ENCODE results near the gene SLC22A1.

DNA sequence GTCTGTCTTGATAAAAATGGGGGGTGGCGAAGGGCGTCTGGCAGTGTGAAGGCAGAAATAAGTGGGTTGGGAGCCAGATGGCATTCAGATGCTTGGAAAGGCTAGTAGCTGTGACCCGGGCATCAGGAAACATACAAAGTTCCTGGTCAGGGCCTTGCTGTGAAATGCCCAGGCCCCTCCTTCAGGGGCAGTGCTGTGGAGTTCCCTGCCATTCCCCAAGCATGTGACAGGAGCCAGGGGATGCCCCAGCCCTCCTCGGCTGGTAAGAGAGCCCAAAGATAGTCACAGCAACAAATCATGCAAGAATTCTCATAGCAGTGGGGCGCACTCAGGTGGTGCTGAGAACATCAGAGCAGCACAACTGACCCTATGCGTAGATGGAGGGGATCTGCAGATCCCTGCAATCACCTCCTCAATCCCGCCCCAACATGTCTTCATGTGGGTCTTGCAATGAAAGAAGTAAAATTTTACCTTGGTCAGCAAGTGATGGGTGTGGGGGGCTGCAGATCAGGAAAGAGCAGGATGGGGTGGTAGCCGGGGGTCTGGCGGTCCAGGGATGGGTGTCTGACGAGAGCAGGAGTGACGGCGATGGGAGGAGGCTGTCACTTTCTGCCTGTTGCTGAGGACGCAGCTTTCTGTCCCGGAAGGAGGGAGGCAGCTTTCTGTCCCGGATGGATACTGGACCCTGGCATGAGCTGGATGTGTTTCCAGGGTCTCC is 39.5 kb downstream of the SLC22A1 start:
- TF ChIP-seq, protein P1, sequence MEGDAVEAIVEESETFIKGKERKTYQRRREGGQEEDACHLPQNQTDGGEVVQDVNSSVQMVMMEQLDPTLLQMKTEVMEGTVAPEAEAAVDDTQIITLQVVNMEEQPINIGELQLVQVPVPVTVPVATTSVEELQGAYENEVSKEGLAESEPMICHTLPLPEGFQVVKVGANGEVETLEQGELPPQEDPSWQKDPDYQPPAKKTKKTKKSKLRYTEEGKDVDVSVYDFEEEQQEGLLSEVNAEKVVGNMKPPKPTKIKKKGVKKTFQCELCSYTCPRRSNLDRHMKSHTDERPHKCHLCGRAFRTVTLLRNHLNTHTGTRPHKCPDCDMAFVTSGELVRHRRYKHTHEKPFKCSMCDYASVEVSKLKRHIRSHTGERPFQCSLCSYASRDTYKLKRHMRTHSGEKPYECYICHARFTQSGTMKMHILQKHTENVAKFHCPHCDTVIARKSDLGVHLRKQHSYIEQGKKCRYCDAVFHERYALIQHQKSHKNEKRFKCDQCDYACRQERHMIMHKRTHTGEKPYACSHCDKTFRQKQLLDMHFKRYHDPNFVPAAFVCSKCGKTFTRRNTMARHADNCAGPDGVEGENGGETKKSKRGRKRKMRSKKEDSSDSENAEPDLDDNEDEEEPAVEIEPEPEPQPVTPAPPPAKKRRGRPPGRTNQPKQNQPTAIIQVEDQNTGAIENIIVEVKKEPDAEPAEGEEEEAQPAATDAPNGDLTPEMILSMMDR (conservative IDR thresholded peaks at IDR 0.05; ENCODE audit: low read depth, low read length): no peak
- TF ChIP-seq POLR2A (IDR thresholded peaks at IDR 0.05; ENCODE audit: low read depth, low read length) (no peak), BHLHE40 (IDR thresholded peaks at IDR 0.05; ENCODE audit: low read depth, low read length) (no peak), RAD21 (IDR thresholded peaks at IDR 0.05; ENCODE audit: low read length) (no peak), MAFK (IDR thresholded peaks at IDR 0.05; ENCODE audit: low read depth, low read length) (no peak), SMC3 (IDR thresholded peaks at IDR 0.05; ENCODE audit: low read depth, low read length) (no peak), RFX5 (IDR thresholded peaks at IDR 0.05; ENCODE audit: low read depth, low read length) (no peak), CEBPB (IDR thresholded peaks at IDR 0.05; ENCODE audit: low read depth, low read length) (no peak), FOS (IDR thresholded peaks at IDR 0.05; ENCODE audit: low read depth, low read length) (no peak), CHD1 (IDR thresholded peaks at IDR 0.05; ENCODE audit: low read depth, low read length) (no peak), RCOR1 (IDR thresholded peaks at IDR 0.05; ENCODE audit: insufficient replicate concordance, low read length) (no peak)
- TF ChIP-seq, protein P2, sequence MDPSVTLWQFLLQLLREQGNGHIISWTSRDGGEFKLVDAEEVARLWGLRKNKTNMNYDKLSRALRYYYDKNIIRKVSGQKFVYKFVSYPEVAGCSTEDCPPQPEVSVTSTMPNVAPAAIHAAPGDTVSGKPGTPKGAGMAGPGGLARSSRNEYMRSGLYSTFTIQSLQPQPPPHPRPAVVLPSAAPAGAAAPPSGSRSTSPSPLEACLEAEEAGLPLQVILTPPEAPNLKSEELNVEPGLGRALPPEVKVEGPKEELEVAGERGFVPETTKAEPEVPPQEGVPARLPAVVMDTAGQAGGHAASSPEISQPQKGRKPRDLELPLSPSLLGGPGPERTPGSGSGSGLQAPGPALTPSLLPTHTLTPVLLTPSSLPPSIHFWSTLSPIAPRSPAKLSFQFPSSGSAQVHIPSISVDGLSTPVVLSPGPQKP (IDR thresholded peaks at IDR 0.05; ENCODE audit: borderline replicate concordance, low read depth, low read length): no peak
- TF ChIP-seq, protein P3, sequence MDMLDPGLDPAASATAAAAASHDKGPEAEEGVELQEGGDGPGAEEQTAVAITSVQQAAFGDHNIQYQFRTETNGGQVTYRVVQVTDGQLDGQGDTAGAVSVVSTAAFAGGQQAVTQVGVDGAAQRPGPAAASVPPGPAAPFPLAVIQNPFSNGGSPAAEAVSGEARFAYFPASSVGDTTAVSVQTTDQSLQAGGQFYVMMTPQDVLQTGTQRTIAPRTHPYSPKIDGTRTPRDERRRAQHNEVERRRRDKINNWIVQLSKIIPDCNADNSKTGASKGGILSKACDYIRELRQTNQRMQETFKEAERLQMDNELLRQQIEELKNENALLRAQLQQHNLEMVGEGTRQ (IDR thresholded peaks at IDR 0.05; ENCODE audit: low read depth, low read length): no peak
